Stimulated activated naive B cell treated with anti-CD40 and anti-IgM and Interleukin-4, amounts not matched to agents 10 μg/mL and 1 μg/mL and 100 μg/mL, for 72 hours (primary cell): ENCODE results near the gene FMN1.

ENCODE experiments used
- ATAC-seq, 2 donors: fragments of 150-1000 bp; cut with Tn5 transposase; replicated peaks; 2 replicates each; pipeline ENCODE4 v1.10.0; 2021; ENCODE audit warnings: moderate library complexity in 1 of 2
- DNase-seq: peaks from one replicate; pipeline ENCODE4 v3.0.0; 2021
- H3K27ac Mint-ChIP-seq: one replicate; pipeline ENCODE4 v1.8.0; 2022; ENCODE audit warnings: mild to moderate bottlenecking, mixed read lengths
- H3K27me3 Mint-ChIP-seq, 2 donors: one replicate each; pipeline ENCODE4 v1.8.0; 2022; ENCODE audit warnings: mixed read lengths in 2 of 2
- H3K36me3 Mint-ChIP-seq, 2 donors: one replicate each; pipeline ENCODE4 v1.8.0; 2022; ENCODE audit warnings: mixed read lengths in 2 of 2, mild to moderate bottlenecking in 1 of 2
- H3K4me1 Mint-ChIP-seq, 2 donors: one replicate each; pipeline ENCODE4 v1.8.0; 2022; ENCODE audit warnings: mixed read lengths in 2 of 2, mild to moderate bottlenecking in 1 of 2
- H3K4me3 Mint-ChIP-seq, 2 donors: one replicate each; pipeline ENCODE4 v1.8.0; 2022; ENCODE audit warnings: mild to moderate bottlenecking in 2 of 2, mixed read lengths in 2 of 2, moderate library complexity in 1 of 2
- H3K9me3 Mint-ChIP-seq, 2 donors: one replicate each; pipeline ENCODE4 v1.8.0; 2022; ENCODE audit warnings: mixed read lengths in 2 of 2, mild to moderate bottlenecking in 1 of 2

The FMN1 gene

GRCh38 chr15:32990071-32990470 lies 204.4 kb downstream of the FMN1 start:
- H3K27ac Mint-ChIP-seq, result no peak overlapping the region
- DNase-seq, result no peak
- no peaks in the 10 kb centered on the region for H3K4me1 Mint-ChIP-seq
- ATAC-seq, result no peak
- H3K9me3 Mint-ChIP-seq, result no peaks in the 10 kb centered on the region
- no peak overlapping the region for H3K4me3 Mint-ChIP-seq
- H3K27me3 Mint-ChIP-seq, result peaks cover 8 to 9% of the 10 kb centered on the region in 2 donors
- H3K36me3 Mint-ChIP-seq, result no peaks in the 10 kb centered on the region

GRCh38 chr15:32987067-32987466 lies 207.4 kb downstream of the FMN1 start:
- no peak for DNase-seq
- H3K9me3 Mint-ChIP-seq, result no peaks in the 10 kb centered on the region
- no peak overlapping the region for H3K4me3 Mint-ChIP-seq
- no peak for ATAC-seq
- H3K27ac Mint-ChIP-seq, result no peak overlapping the region
- peaks cover 5 to 11% of the 10 kb centered on the region in 2 donors for H3K27me3 Mint-ChIP-seq
- no peaks in the 10 kb centered on the region for H3K4me1 Mint-ChIP-seq
- H3K36me3 Mint-ChIP-seq, result no peaks in the 10 kb centered on the region

- DNase-seq (no peak), ATAC-seq (no peak)
- no peak overlapping the region for H3K27ac Mint-ChIP-seq
- H3K9me3 Mint-ChIP-seq, result no peaks in the 10 kb centered on the region
- no peaks in the 10 kb centered on the region for H3K4me1 Mint-ChIP-seq
- no peaks in the 10 kb centered on the region for H3K36me3 Mint-ChIP-seq
- peaks cover 5 to 11% of the 10 kb centered on the region in 2 donors for H3K27me3 Mint-ChIP-seq
- no peak overlapping the region for H3K4me3 Mint-ChIP-seq
These were observed 208.4 kb downstream of the FMN1 start for GRCh38 chr15:32986147-32986546.

- DNase-seq, result no peak
- Mint-ChIP-seq H3K4me1 (no peaks in the 10 kb centered on the region), H3K9me3 (no peaks in the 10 kb centered on the region), H3K4me3 (no peak overlapping the region), H3K27ac (no peak overlapping the region), H3K36me3 (no peaks in the 10 kb centered on the region), H3K27me3 (peaks cover 5 to 16% of the 10 kb centered on the region in 2 donors)
- no peak for ATAC-seq
These were observed 210.8 kb downstream of the FMN1 start for GRCh38 chr15:32983679-32984078.

GRCh38 chr15:32982001-32982400 lies 212.5 kb downstream of the FMN1 start:
- DNase-seq (no peak), ATAC-seq (no peak)
- Mint-ChIP-seq H3K4me1 (no peaks in the 10 kb centered on the region), H3K36me3 (no peaks in the 10 kb centered on the region), H3K27me3 (peaks cover 5 to 10% of the 10 kb centered on the region in 2 donors), H3K4me3 (no peak overlapping the region), H3K9me3 (no peaks in the 10 kb centered on the region), H3K27ac (no peak overlapping the region)

- Mint-ChIP-seq H3K4me3 (no peak overlapping the region), H3K27me3 (peaks cover 5 to 13% of the 10 kb centered on the region in 2 donors), H3K36me3 (no peaks in the 10 kb centered on the region), H3K4me1 (no peaks in the 10 kb centered on the region), H3K9me3 (no peaks in the 10 kb centered on the region), H3K27ac (no peak overlapping the region)
- ATAC-seq (no peak), DNase-seq (no peak)
These were observed 213.0 kb downstream of the FMN1 start for GRCh38 chr15:32981536-32981935.

- H3K4me3 Mint-ChIP-seq, result no peak overlapping the region
- no peaks in the 10 kb centered on the region for H3K36me3 Mint-ChIP-seq
- H3K9me3 Mint-ChIP-seq, result no peaks in the 10 kb centered on the region
- H3K4me1 Mint-ChIP-seq, result no peaks in the 10 kb centered on the region
- ATAC-seq (no peak), DNase-seq (no peak)
- H3K27ac Mint-ChIP-seq, result no peak overlapping the region
- peaks cover 4 to 20% of the 10 kb centered on the region in 2 donors for H3K27me3 Mint-ChIP-seq
These were observed 214.8 kb downstream of the FMN1 start for GRCh38 chr15:32979710-32980109.

GRCh38 chr15:32977506-32977905 lies 217.0 kb downstream of the FMN1 start:
- H3K4me1 Mint-ChIP-seq, result no peaks in the 10 kb centered on the region
- no peak overlapping the region for H3K27ac Mint-ChIP-seq
- ATAC-seq (no peak), DNase-seq (no peak)
- peaks cover 4 to 20% of the 10 kb centered on the region in 2 donors for H3K27me3 Mint-ChIP-seq
- H3K9me3 Mint-ChIP-seq, result no peaks in the 10 kb centered on the region
- no peaks in the 10 kb centered on the region for H3K36me3 Mint-ChIP-seq
- H3K4me3 Mint-ChIP-seq, result no peak overlapping the region

- Mint-ChIP-seq H3K4me1 (no peaks in the 10 kb centered on the region), H3K27ac (no peak overlapping the region), H3K36me3 (no peaks in the 10 kb centered on the region), H3K27me3 (peaks cover 4 to 15% of the 10 kb centered on the region in 2 donors), H3K9me3 (no peaks in the 10 kb centered on the region), H3K4me3 (no peak overlapping the region)
- no peak for DNase-seq
- no peak for ATAC-seq
These were observed 219.8 kb downstream of the FMN1 start for GRCh38 chr15:32974691-32975090.

- Mint-ChIP-seq H3K9me3 (no peaks in the 10 kb centered on the region), H3K27me3 (peaks cover 9 to 15% of the 10 kb centered on the region in 2 donors), H3K27ac (no peak overlapping the region), H3K4me3 (no peak overlapping the region), H3K4me1 (no peaks in the 10 kb centered on the region), H3K36me3 (no peaks in the 10 kb centered on the region)
- ATAC-seq (no peak), DNase-seq (no peak)
These were observed 221.8 kb downstream of the FMN1 start for GRCh38 chr15:32972686-32973085.

- no peaks in the 10 kb centered on the region for H3K36me3 Mint-ChIP-seq
- no peak overlapping the region for H3K27ac Mint-ChIP-seq
- ATAC-seq (no peak), DNase-seq (no peak)
- peaks cover 0 to 2% of the 10 kb centered on the region in 2 donors for H3K4me1 Mint-ChIP-seq
- no peaks in the 10 kb centered on the region for H3K9me3 Mint-ChIP-seq
- no peak overlapping the region for H3K4me3 Mint-ChIP-seq
- H3K27me3 Mint-ChIP-seq, result peaks cover 6 to 15% of the 10 kb centered on the region in 2 donors
These were observed 223.7 kb downstream of the FMN1 start for GRCh38 chr15:32970847-32971246.

GRCh38 chr15:32967521-32967920 lies 227.0 kb downstream of the FMN1 start:
- Mint-ChIP-seq H3K9me3 (no peaks in the 10 kb centered on the region), H3K27me3 (peaks cover 0 to 20% of the 10 kb centered on the region in 2 donors), H3K4me3 (no peak overlapping the region), H3K36me3 (no peaks in the 10 kb centered on the region), H3K4me1 (peaks cover 0 to 2% of the 10 kb centered on the region in 2 donors), H3K27ac (no peak overlapping the region)
- DNase-seq (no peak), ATAC-seq (no peak)

- no peaks in the 10 kb centered on the region for H3K9me3 Mint-ChIP-seq
- no peak overlapping the region for H3K27ac Mint-ChIP-seq
- H3K27me3 Mint-ChIP-seq, result peaks cover 0 to 25% of the 10 kb centered on the region in 2 donors
- H3K36me3 Mint-ChIP-seq, result no peaks in the 10 kb centered on the region
- no peak overlapping the region for H3K4me3 Mint-ChIP-seq
- ATAC-seq, result no peak
- peaks cover 0 to 2% of the 10 kb centered on the region in 2 donors for H3K4me1 Mint-ChIP-seq
- no peak for DNase-seq
These were observed 228.0 kb downstream of the FMN1 start for GRCh38 chr15:32966512-32966911.

GRCh38 chr15:32965897-32966296 lies 228.6 kb downstream of the FMN1 start:
- Mint-ChIP-seq H3K4me3 (no peak overlapping the region), H3K27ac (no peak overlapping the region), H3K9me3 (no peaks in the 10 kb centered on the region), H3K36me3 (no peaks in the 10 kb centered on the region), H3K4me1 (peaks cover 0 to 2% of the 10 kb centered on the region in 2 donors), H3K27me3 (peaks cover 0 to 27% of the 10 kb centered on the region in 2 donors)
- ATAC-seq, result no peak
- no peak for DNase-seq

- Mint-ChIP-seq H3K4me3 (no peak overlapping the region), H3K9me3 (no peaks in the 10 kb centered on the region), H3K36me3 (no peaks in the 10 kb centered on the region)
These were observed 235.4 kb downstream of the FMN1 start for GRCh38 chr15:32959077-32959476.

GRCh38 chr15:32957219-32957618 lies 237.3 kb downstream of the FMN1 start:
- no peak overlapping the region for H3K27ac Mint-ChIP-seq
- ATAC-seq, result no peak
- H3K4me1 Mint-ChIP-seq, result peaks cover 0 to 1% of the 10 kb centered on the region in 2 donors
- H3K36me3 Mint-ChIP-seq, result no peaks in the 10 kb centered on the region
- H3K4me3 Mint-ChIP-seq, result no peak overlapping the region
- DNase-seq, result no peak
- H3K9me3 Mint-ChIP-seq, result no peaks in the 10 kb centered on the region
- H3K27me3 Mint-ChIP-seq, result peaks cover 12 to 21% of the 10 kb centered on the region in 2 donors

More at GRCh38 chr15:32959077-32959476, 235.4 kb downstream of the FMN1 start:
- DNase-seq (no peak), ATAC-seq (no peak)
- Mint-ChIP-seq H3K27me3 (peaks cover 12 to 21% of the 10 kb centered on the region in 2 donors), H3K27ac (no peak overlapping the region), H3K4me1 (no peaks in the 10 kb centered on the region)
